T-helper 2 cell treated with Interferon-gamma antibody and Interleukin-4, amounts not matched to agents 5 μg/mL and 100 μg/mL, for 36 hours (primary cell): ENCODE measurements around the gene NTRK3.

Source experiments
- DNase-seq: peaks from one replicate; pipeline ENCODE4 v3.0.0; 2021; ENCODE audit warnings: low spot score
- H3K27ac Mint-ChIP-seq: one replicate; pipeline ENCODE4 v1.8.0; 2021; ENCODE audit warnings: mild to moderate bottlenecking, mixed read lengths
- H3K27me3 Mint-ChIP-seq: one replicate; pipeline ENCODE4 v1.8.0; 2021; ENCODE audit warnings: low read depth, mixed read lengths
- H3K36me3 Mint-ChIP-seq: one replicate; pipeline ENCODE4 v1.8.0; 2021; ENCODE audit warnings: low read depth, mixed read lengths
- H3K4me1 Mint-ChIP-seq: one replicate; pipeline ENCODE4 v1.8.0; 2021; ENCODE audit warnings: low read depth, mixed read lengths
- H3K4me3 Mint-ChIP-seq: one replicate; pipeline ENCODE4 v1.8.0; 2022; ENCODE audit warnings: mild to moderate bottlenecking, moderate library complexity, mixed read lengths
- H3K9me3 Mint-ChIP-seq: one replicate; pipeline ENCODE4 v1.8.0; 2021; ENCODE audit warnings: mixed read lengths

Gene NTRK3

DNA sequence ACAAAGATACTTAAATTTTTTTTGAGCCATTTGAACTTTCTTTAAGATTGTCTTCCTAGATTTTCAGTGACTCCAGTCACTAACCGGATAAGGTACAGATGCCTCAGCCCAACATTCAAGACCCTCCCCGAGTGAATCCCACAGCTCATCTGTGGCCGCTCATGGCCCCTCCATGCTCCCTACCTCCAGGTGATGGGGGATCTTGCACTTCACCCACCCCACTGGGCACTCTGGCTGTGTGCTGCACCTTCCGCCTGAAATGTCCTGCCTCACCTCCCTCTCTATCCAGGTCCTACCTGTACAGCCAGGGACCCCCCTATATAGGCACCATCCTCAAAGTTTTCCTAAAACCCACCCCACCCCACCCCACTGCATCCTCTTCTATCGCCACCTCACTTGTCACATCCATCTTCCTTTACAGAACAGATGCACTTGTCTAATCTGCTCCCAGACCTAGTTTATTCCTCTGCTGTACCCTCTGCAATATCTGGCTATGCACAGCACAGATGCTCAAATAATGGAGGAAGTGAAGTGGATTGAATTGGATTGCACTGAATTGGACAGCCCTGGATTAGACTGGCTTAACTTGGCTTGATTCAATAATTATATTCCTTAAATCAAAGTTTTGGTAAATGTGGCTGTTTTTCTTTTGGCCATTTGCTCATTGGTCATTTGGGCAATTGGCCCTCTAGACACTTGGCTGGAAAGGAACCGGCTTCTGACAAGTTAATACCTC lies 24.5 kb downstream of the NTRK3 start:
- DNase-seq: no peak
- Mint-ChIP-seq H3K36me3 (no peaks in the 10 kb centered on the region), H3K9me3 (no peaks in the 10 kb centered on the region), H3K27me3 (peaks cover 7% of the 10 kb centered on the region), H3K4me3 (no peak overlapping the region), H3K27ac (no peak overlapping the region), H3K4me1 (no peaks in the 10 kb centered on the region)

DNA sequence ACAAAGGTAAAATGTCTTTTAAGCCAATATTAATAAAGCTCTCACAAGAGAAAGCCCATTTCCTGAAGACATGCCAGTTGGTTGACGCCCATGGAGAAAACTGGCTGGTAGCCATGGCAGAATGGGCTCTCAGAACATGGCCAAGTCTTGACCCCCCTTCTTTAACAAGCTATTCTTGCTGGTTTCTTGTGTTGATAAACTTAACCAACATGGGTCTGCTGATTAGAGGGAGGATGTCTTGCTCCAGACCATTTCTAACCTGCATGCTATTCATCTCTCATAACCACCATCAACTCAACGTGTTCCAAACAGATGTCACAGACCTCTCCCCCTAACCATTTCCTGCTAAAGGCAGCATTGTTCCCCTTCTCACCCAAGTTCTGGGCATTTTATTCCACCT lies 25.7 kb downstream of the NTRK3 start:
- H3K4me3 Mint-ChIP-seq: no peak overlapping the region
- H3K4me1 Mint-ChIP-seq: no peaks in the 10 kb centered on the region
- no peaks in the 10 kb centered on the region for H3K9me3 Mint-ChIP-seq
- H3K27ac Mint-ChIP-seq: no peak overlapping the region
- no peak for DNase-seq
- H3K27me3 Mint-ChIP-seq: peaks cover 5% of the 10 kb centered on the region
- H3K36me3 Mint-ChIP-seq: no peaks in the 10 kb centered on the region

DNA sequence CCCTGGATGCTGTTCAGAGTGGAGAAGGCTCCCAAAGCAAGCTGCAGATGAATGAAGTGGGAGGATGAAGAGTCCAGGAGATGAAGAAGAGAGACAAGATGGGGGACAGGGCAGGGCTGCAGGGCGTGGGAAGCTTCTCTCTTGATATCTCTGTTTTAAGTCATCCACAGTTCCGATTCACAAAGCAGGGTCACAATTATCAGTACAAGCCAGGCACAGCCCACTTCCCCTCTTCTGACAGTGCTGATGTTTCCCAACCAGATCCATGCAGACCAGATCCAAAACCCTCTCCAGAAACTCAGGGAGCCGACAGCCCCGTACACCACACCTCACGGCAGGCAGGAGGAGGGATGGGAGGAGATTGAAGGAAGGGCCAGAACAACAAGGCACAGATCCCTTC lies 31.1 kb downstream of the NTRK3 start:
- H3K9me3 Mint-ChIP-seq: no peaks in the 10 kb centered on the region
- H3K36me3 Mint-ChIP-seq: no peaks in the 10 kb centered on the region
- no peak overlapping the region for H3K27ac Mint-ChIP-seq
- peaks cover 5% of the 10 kb centered on the region for H3K27me3 Mint-ChIP-seq
- no peak for DNase-seq
- H3K4me3 Mint-ChIP-seq: no peak overlapping the region
- no peaks in the 10 kb centered on the region for H3K4me1 Mint-ChIP-seq

DNA sequence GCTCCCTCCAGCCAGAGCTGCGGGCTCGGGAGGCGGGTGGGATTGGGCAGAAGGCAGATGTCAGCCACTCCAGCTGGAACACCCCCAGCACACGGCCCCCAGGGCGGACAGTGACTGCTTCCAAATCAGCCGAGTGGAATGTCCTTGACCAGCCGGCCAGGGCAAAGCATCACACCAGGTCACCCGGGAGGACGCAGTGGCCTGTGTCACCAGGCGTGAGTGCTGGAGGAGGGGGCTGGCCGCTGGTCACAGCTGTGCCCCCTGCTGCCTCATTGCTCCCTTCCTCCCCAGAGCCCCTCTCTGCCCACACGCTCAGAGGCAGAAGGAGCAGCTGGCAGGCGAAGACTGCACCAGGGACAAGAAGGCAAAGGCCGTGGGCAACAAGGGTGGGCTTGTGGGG lies 33.5 kb downstream of the NTRK3 start:
- Mint-ChIP-seq H3K4me3 (no peak overlapping the region), H3K27ac (no peak overlapping the region), H3K27me3 (peaks cover 2% of the 10 kb centered on the region), H3K36me3 (no peaks in the 10 kb centered on the region), H3K9me3 (no peaks in the 10 kb centered on the region), H3K4me1 (no peaks in the 10 kb centered on the region)
- no peak for DNase-seq

DNA sequence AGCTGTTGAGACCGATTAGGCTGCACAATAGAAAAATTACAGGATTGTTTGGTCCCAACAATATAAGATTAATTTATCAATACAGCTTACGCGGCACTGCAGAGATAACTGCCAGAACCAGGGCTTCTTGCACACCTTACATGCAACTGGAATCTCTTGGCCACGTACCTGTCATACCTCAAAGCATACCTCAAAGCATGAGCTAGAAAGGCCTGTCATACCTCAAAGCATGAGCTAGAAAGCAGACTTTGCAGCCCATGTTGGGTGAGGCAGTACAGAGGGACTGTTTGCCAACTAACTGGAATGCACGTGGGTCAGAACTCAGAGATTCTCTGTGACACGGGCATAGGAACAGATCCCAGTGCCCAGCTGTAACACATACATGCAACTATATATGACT lies 34.7 kb downstream of the NTRK3 start:
- no peak overlapping the region for H3K4me3 Mint-ChIP-seq
- no peaks in the 10 kb centered on the region for H3K9me3 Mint-ChIP-seq
- no peak for DNase-seq
- H3K27me3 Mint-ChIP-seq: no peaks in the 10 kb centered on the region
- no peak overlapping the region for H3K27ac Mint-ChIP-seq
- H3K36me3 Mint-ChIP-seq: no peaks in the 10 kb centered on the region
- no peaks in the 10 kb centered on the region for H3K4me1 Mint-ChIP-seq

DNA sequence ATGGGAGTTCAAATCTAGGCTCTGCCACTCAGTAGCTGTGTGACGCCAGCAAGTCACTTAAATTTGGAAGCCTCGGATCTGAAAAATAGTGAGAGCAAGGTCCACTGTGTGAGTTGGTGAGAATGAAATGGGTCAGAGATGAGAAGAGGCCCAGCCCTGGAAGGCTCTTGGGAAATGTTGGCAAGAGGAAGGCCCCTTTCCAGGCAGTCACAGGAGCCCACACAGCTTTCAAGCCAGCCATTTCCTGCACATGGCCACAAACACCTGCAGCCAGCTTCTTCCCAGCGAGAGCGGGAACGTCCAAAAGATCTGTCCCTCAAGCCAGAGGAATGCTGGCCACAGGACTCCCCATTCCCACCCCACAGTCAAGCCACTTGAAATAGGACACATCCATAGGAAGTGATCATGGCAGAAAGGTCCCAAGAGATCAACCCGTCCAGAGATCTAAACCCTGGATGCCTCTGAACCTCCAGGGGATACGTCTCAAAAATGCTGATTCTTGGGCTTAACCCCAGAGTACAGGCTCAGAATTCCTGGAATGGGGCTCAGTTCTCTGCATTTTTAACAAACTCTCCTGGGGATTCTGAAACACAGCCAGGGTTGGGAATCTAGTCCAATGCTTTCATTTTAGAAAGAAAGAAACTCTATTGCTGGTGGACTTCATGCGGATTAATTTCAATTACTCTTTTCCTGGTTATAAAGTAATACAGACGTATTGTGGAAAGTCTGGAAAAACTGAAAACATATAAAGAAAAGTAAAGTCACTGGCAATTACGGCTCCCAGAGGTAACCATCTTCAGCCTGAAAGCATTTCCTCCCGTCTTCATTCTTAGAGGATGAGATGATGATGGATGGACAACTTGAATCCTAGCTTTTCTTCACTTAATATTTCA lies 35.9 kb downstream of the NTRK3 start:
- no peaks in the 10 kb centered on the region for H3K4me1 Mint-ChIP-seq
- H3K27me3 Mint-ChIP-seq: no peaks in the 10 kb centered on the region
- H3K27ac Mint-ChIP-seq: no peak overlapping the region
- no peaks in the 10 kb centered on the region for H3K36me3 Mint-ChIP-seq
- H3K9me3 Mint-ChIP-seq: no peaks in the 10 kb centered on the region
- H3K4me3 Mint-ChIP-seq: no peak overlapping the region
- no peak for DNase-seq

DNA sequence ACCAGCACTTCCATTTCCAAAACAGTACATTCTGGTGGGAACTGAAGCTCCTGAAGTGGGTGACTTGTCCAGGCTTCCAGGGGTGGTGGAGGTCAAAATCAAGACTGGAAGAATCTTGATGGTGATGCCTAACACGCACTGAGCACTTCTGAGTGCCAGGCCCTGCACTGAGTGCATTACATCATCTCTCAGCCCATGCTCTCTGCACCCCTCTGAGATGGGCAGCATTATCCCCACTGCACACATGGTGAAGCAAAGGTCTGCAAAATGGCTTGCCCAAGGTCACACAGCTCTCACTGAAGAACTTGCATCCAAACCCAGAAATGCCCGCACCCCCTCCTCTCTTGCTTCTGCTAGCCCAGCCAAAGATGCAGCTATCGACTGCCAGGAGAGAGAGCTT lies 36.9 kb downstream of the NTRK3 start:
- peak; percentile 4 for DNase-seq
- Mint-ChIP-seq H3K36me3 (no peaks in the 10 kb centered on the region), H3K4me1 (no peaks in the 10 kb centered on the region), H3K9me3 (no peaks in the 10 kb centered on the region), H3K27me3 (no peaks in the 10 kb centered on the region), H3K4me3 (no peak overlapping the region), H3K27ac (no peak overlapping the region)

DNA sequence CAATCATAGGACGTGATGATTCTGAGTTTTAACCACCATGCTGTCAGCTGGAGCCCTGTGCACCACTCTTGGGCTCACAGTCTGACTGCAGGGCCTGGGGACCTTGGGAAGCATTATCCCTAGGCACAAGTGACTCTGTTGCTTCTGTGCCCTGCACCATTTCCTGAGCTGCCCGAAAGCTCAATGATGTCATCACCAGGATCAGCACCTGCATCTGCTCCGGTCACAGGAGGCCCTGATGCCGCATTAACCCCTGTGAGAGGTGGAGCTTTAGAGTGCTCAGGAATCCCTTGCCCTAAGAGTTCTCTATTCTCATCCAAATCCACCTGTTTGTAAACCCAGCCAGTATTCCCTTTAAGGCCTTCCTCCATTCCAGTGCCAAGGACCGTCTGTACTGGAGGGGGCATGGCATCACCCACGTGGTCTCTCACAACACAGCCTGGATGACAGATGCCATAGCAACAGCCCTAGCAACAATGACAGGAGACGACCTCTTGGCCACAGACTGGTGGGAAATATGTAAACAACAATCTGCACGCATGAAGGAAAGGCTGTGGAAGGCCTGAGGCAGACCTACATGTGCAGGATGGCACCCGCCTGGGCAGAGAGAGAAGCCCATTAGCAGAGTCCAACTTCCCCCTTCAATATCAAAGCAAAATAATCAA lies 37.9 kb downstream of the NTRK3 start:
- Mint-ChIP-seq H3K27ac (no peak overlapping the region), H3K4me1 (no peaks in the 10 kb centered on the region), H3K36me3 (no peaks in the 10 kb centered on the region), H3K9me3 (no peaks in the 10 kb centered on the region), H3K4me3 (no peak overlapping the region), H3K27me3 (no peaks in the 10 kb centered on the region)
- DNase-seq: no peak

DNA sequence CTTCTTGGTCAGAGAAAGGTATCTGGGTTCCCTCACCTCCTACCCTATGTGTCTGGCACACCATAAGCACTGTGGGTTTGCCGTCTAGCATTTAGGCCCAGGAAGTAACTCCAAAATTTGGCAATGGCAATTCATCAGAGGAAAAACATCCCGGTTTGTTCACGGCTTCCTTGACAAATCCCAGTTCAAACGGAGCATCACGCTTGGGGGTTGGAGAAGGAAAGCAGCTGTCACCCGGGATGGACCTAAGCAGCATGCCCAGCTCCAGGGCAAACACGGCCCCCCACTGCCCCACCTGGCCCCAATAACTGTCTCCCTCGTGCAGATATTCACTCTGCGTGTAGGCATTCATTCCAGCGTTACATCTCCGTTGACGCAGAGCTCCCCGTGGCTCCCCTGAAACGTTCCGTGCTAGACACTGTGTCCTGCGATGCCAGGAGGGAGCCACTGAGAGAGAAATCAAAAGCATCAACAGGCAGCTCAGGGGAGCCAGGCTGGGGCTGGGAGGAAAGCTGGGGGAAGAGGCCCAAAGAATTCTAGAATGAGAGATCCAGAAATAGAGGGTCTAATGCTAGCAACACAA lies 41.4 kb downstream of the NTRK3 start:
- DNase-seq: no peak
- Mint-ChIP-seq H3K36me3 (no peaks in the 10 kb centered on the region), H3K27ac (no peak overlapping the region), H3K4me3 (no peak overlapping the region), H3K9me3 (no peaks in the 10 kb centered on the region), H3K4me1 (no peaks in the 10 kb centered on the region), H3K27me3 (peaks cover under 1% of the 10 kb centered on the region)

DNA sequence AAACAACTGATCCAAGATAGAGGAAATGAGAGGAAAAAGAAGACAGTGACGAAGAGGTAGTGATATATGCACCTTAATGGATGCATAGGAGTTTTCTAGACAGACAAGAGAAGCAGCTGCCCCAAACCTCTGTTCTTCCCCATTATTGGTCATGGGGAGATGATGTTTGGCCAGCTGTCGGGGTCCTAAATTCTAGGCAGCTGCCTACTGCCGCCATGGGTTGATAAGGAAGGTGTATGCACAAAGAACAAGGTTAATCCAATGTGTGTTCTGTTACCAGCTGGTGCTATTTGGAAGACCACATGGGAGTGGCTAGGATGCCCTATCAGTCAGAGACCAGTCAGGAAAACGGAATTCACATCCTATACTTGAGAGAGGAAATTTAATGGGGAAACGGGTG lies 47.4 kb downstream of the NTRK3 start:
- Mint-ChIP-seq H3K27me3 (peaks cover 6% of the 10 kb centered on the region), H3K4me3 (no peak overlapping the region), H3K36me3 (no peaks in the 10 kb centered on the region), H3K4me1 (no peaks in the 10 kb centered on the region), H3K27ac (no peak overlapping the region), H3K9me3 (no peaks in the 10 kb centered on the region)
- DNase-seq: no peak

DNA sequence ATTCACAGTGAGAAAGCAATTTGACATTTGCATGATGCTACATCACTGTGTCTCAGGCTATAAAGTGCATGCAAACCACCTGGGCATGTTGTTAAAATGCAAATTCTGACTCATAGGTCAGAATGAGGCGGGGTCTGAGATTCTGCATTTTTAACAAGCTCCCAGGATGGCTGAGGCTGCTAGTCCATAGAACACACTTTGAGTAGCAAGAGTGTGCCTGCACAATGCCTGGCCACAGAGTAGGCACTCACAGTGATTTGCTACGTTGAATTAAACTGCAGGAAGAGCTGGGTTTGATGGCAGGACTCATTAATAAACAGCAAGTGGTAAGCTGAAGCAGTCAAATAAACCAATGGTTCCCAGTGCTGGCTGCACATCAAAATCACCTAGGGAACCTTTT lies 48.1 kb downstream of the NTRK3 start:
- Mint-ChIP-seq H3K36me3 (no peaks in the 10 kb centered on the region), H3K9me3 (no peaks in the 10 kb centered on the region), H3K27me3 (peaks cover 6% of the 10 kb centered on the region), H3K4me1 (no peaks in the 10 kb centered on the region), H3K27ac (no peak overlapping the region), H3K4me3 (no peak overlapping the region)
- DNase-seq: no peak

DNA sequence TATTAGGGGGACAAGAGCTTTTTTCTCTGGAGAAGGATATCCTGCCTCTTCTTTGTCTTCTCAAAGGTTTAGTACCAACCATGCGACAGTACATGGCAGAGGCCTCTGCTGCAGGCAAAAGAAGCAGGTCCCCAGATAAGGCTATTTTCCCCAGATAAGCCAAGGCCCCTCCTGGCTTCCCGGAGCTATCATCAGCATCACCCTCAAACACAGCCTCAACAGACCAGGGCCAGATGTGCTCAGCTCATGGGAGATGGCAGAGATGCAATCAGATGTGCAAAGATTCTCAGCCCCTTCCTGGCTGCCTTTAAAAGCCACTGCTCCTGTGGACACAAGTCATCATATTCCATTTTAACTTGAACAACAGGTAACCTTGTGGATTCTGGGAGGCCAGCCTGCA lies 49.0 kb downstream of the NTRK3 start:
- DNase-seq: no peak
- no peak overlapping the region for H3K4me3 Mint-ChIP-seq
- peaks cover 6% of the 10 kb centered on the region for H3K27me3 Mint-ChIP-seq
- no peaks in the 10 kb centered on the region for H3K4me1 Mint-ChIP-seq
- H3K9me3 Mint-ChIP-seq: no peaks in the 10 kb centered on the region
- no peaks in the 10 kb centered on the region for H3K36me3 Mint-ChIP-seq
- no peak overlapping the region for H3K27ac Mint-ChIP-seq

DNA sequence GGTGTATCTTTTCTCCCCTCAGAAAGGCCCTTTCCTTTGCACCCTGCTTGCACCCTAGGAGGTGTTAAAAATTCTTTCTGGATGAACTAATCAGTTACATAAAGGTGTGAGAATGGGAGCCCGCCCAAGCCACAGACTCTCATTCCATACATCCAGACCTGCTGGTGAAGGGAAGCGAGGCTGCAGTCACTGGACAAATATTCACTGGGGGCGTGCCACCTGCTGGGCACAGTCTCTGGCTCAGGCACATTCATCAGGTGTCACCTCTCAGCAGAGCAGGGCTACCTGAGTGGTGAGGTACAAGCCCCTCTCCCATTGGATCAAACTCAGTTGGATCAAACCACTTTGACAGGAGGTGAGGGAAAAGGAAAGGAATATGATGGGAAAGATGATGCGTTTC lies 52.0 kb downstream of the NTRK3 start:
- Mint-ChIP-seq H3K4me1 (no peaks in the 10 kb centered on the region), H3K9me3 (no peaks in the 10 kb centered on the region)

DNA sequence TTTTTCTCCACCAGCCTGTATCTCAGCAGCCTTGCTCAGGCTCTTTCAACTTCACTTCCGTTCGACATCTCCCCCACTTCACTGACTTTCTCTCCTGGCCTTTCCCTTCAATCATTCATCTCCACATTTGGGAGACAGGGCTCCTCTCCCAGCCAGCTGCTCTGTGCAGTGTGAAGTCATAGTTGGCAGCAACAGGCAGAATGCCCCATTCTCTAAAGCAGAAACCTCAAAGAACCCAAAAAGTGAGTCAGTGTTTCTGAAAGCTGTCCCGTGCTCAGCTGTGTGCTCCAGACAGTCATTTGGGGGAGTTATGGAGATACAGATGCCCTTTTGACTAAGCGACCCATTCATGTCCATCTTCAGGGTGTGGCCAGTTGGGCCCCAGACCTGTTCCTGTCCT lies 54.3 kb downstream of the NTRK3 start:
- Mint-ChIP-seq H3K27ac (no peak overlapping the region), H3K9me3 (no peaks in the 10 kb centered on the region), H3K4me1 (no peaks in the 10 kb centered on the region), H3K36me3 (no peaks in the 10 kb centered on the region), H3K4me3 (no peak overlapping the region), H3K27me3 (no peaks in the 10 kb centered on the region)
- no peak for DNase-seq

More for the DNA sequence above, 52.0 kb downstream of the NTRK3 start:
- H3K27me3 Mint-ChIP-seq: peaks cover 3% of the 10 kb centered on the region
- no peaks in the 10 kb centered on the region for H3K36me3 Mint-ChIP-seq
- H3K27ac Mint-ChIP-seq: no peak overlapping the region
- no peak for DNase-seq
- H3K4me3 Mint-ChIP-seq: no peak overlapping the region
